Tibial artery (tissue), 4 donors: ENCODE data around the gene MT3.

Experiments used
- DNase-seq, 2 donors: peaks; one replicate each; pipeline ENCODE4 v3.0.0-alpha.2; 2019
- H3K27ac ChIP-seq, 2 donors: fragments of 200-600 bp; sonication (generic) in 1 of 2; 1 replicate in 1 of 2; 2 replicates in 1 of 2; pipeline ENCODE4 v1.5.1; 2018 to 2019; ENCODE audit warnings: mild to moderate bottlenecking in 1 of 2
- H3K27me3 ChIP-seq, 2 donors: fragments of 200-600 bp; sonication (generic) in 1 of 2; one replicate each; pipeline versions ENCODE4 v1.5.1 to v1.6.0; 2016 to 2019
- H3K36me3 ChIP-seq, 3 donors: fragments of 200-600 bp; sonication (generic) in 2 of 3; one replicate each; pipeline ENCODE4 v1.5.1; 2016 to 2019; ENCODE audit warnings: mild to moderate bottlenecking in 2 of 3
- H3K4me1 ChIP-seq, 4 donors: fragments of 200-600 bp; sonication (generic) in 2 of 4; 1 replicate in 3 of 4; 2 replicates in 1 of 4; pipeline ENCODE4 v1.5.1; 2016 to 2019
- H3K4me3 ChIP-seq, 2 donors: fragments of 200-600 bp; sonication (generic) in 1 of 2; 1 replicate in 1 of 2; 2 replicates in 1 of 2; pipeline ENCODE4 v1.5.1; 2018 to 2019; ENCODE audit warnings: mild to moderate bottlenecking in 2 of 2
- H3K9me3 ChIP-seq, 3 donors: fragments of 200-600 bp; sonication (generic) in 1 of 3; one replicate each; pipeline ENCODE4 v1.5.1; 2016 to 2019
- intact Hi-C: fragments of 100-400 bp; cut with DNase I; formaldehyde crosslinking; loops from one replicate; pipeline ENCODE4 v1.15.0; 2023; ENCODE audit warnings: low total_unique reads
- TF ChIP-seq, protein P1 (sequence below), 2 experiments: fragments of 200-600 bp in 1 of 2; fragments of 450-650 bp in 1 of 2; IDR thresholded peaks; one replicate each; pipeline ENCODE4 v1.5.1; 2017 to 2019; ENCODE audit warnings: antibody characterized with exemption in 2 of 2, mild to moderate bottlenecking in 1 of 2, moderate library complexity in 1 of 2

MT3 gene

DNA sequence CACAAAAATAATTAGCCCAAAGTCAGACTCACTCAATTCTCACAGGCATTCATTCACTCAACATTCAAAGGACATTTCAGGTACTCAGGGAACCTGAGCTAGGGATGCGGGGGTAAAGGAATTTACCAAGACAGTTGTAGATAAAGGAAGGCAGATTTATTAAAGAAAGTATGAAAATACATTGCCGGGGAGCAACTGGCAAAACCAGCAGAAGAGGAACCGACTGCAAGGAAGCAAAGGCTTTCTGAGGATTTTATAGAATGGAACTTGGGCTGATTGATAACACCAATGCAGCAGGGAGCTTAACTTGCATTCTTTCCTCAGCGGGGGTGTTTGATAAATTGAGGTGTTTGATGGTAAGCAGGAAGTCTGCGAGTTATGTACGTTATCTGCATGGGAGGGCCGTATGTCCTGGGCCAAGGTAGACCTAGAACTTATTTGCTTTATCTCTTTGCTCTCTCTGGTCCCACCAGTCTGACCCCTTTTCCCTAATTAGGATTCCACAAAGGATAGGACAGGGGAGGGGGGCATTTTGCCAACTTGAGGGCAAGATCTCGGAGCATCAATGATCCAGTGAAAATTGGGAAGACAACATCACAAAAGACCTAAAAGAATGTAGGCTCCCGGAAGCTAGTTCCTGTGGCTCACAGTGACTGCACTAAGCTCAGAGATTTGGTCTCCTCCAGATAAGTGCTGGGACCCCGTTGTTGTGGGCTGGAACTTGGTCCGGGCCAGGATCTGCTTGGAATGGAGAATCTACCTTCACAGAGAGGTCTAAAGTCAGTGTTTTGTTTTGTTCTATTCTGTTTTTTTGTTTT is 5.8 kb upstream of the MT3 start:
- H3K36me3 ChIP-seq: no peaks in the 10 kb centered on the region
- no peaks in the 10 kb centered on the region for H3K4me1 ChIP-seq
- no peak overlapping the region for H3K27ac ChIP-seq
- H3K27me3 ChIP-seq: peaks cover 0 to 16% of the 10 kb centered on the region in 2 donors
- peak in 1 of 2 donors; percentile 35 for DNase-seq
- intact Hi-C loops: no loop called here
- TF ChIP-seq, protein P1, sequence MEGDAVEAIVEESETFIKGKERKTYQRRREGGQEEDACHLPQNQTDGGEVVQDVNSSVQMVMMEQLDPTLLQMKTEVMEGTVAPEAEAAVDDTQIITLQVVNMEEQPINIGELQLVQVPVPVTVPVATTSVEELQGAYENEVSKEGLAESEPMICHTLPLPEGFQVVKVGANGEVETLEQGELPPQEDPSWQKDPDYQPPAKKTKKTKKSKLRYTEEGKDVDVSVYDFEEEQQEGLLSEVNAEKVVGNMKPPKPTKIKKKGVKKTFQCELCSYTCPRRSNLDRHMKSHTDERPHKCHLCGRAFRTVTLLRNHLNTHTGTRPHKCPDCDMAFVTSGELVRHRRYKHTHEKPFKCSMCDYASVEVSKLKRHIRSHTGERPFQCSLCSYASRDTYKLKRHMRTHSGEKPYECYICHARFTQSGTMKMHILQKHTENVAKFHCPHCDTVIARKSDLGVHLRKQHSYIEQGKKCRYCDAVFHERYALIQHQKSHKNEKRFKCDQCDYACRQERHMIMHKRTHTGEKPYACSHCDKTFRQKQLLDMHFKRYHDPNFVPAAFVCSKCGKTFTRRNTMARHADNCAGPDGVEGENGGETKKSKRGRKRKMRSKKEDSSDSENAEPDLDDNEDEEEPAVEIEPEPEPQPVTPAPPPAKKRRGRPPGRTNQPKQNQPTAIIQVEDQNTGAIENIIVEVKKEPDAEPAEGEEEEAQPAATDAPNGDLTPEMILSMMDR (IDR thresholded peaks at IDR 0.05): no peak
- no peaks in the 10 kb centered on the region for H3K9me3 ChIP-seq
- no peak overlapping the region for H3K4me3 ChIP-seq

DNA sequence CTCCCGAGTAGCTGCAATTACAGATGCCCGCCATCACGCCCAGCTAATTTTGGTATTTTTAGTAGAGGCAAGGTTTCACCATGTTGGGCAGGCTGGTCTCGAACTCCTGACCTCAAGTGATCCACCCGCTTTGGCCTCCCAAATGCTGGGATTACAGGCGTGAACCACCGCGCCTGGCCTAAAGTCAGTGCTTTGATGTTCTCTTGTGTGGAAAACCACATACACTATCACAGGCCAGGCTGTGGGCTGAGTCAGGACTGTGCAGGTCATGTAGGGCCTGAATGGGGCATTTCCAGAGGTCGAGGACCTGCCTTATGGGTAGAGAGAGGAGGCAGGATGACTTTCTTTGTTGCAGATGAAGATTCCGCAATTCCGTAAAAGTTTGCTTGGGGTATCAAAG is 5.1 kb upstream of the MT3 start:
- Histone ChIP-seq H3K4me3 (no peak overlapping the region), H3K27ac (no peak overlapping the region), H3K9me3 (no peaks in the 10 kb centered on the region), H3K27me3 (peaks cover 0 to 24% of the 10 kb centered on the region in 2 donors), H3K36me3 (no peaks in the 10 kb centered on the region), H3K4me1 (peaks cover 0 to 5% (median 5%) of the 10 kb centered on the region in 4 donors)
- intact Hi-C loops: no loop called here
- TF ChIP-seq, protein P1 (IDR thresholded peaks at IDR 0.05): no peak
- peak in 1 of 2 donors; percentile 48 for DNase-seq

DNA sequence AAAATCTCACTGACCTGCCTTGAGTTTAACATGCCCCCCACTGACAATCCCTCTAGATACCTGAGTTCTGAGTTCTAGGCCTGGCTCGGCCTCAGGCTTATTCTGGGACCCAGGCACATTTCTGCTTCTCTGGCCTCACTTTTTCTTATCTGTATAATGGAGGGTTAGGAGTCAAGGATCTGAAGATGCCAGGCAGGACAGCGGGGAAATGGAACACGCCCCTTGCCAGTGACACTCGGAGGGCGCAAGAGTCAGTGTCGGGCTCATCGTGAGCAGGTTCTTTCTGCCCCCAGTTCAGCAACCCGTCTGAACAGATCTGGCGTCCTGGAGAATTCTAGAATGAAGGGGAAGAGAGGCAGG is 567 bp upstream of the MT3 start:
- TF ChIP-seq, protein P1 (IDR thresholded peaks at IDR 0.05): no peak
- DNase-seq: no peak
- Histone ChIP-seq H3K27ac (no peak overlapping the region), H3K36me3 (no peaks in the 10 kb centered on the region), H3K9me3 (no peaks in the 10 kb centered on the region), H3K4me1 (peaks cover 0 to 12% (median 11%) of the 10 kb centered on the region in 4 donors), H3K4me3 (peak overlapping the region; percentile 29 to 48), H3K27me3 (peaks cover 0 to 48% of the 10 kb centered on the region in 2 donors)
- intact Hi-C loops: no loop called here

DNA sequence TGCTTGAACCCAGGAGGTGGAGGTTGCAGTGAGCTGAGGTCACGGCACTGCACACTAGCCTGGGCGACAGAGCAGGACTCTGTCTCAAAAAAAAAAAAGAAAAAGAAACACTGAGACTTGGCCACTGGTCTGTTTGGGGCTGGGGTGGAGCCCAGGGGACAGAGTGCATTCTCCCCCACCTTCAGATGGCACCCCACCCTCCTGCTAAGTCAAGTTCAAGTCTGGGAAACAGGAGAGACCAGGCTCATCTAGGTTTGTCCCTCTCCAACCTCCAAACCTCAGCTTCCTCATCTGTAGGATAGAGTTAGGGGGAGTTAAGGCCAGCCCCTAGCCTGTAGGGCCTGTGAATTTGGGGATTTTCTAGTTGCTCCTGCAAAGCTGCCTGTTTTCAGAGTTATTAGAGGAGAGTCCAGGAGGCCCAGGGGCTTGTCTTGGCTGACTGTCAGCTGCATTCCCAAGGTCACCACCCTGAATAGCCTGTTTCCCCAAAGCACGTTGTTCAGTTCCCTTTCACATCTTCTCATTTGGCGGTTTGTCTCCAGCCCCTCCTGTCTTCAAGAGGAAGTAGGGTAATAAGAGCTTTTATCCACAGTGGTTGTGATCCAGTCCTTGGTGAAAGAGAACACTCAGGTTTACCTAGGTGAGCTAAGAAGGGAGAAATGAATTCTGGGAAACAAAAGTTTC is 2.2 kb downstream of the MT3 start:
- intact Hi-C loops: no loop called here
- TF ChIP-seq, protein P1 (IDR thresholded peaks at IDR 0.05): no peak

DNA sequence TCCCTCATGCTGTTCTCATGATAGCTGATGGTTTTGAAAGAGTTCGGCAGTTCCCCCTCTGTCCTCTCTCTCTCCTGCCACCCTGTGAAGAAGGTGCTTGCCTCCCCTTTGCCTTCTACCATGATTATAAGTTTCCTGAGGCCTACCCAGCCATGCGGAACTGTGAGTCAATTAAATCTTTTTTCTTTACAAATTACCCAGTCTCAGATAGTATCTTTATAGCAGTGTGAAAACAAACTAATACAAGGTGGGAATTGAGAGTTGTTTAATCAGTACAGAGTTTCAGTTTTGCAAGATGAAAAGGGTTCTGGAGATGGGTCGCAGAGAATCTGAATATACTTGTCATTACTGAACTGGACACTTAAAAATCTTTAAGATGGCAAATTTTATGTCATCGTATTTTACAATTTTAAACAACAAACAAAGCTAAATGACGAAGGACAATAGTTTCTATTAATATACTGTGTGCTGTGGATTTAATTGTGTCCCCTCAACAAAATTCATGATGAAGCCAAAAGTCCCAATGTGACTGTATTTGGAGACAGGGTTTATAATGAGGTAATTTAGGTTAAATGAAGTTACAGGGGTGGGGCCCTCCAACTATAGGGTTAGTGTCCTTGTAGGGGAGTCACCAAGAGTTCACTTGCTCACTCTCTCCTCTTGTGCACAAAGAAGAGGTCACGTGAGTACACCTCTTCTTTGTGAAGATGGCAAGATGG is 4.4 kb downstream of the MT3 start:
- TF ChIP-seq, protein P1 (IDR thresholded peaks at IDR 0.05): no peak
- Histone ChIP-seq H3K27ac (no peak overlapping the region), H3K4me3 (no peak overlapping the region), H3K27me3 (peaks cover 0 to 32% of the 10 kb centered on the region in 2 donors), H3K9me3 (no peaks in the 10 kb centered on the region), H3K36me3 (no peaks in the 10 kb centered on the region), H3K4me1 (peaks cover 0 to 12% (median 11%) of the 10 kb centered on the region in 4 donors)
- no peak for DNase-seq
- intact Hi-C loops: no loop called here

More for the DNA sequence above, 2.2 kb downstream of the MT3 start:
- DNase-seq: no peak
- Histone ChIP-seq H3K4me1 (peaks cover 0 to 12% (median 11%) of the 10 kb centered on the region in 4 donors), H3K36me3 (no peaks in the 10 kb centered on the region), H3K9me3 (no peaks in the 10 kb centered on the region), H3K27me3 (peaks cover 0 to 45% of the 10 kb centered on the region in 2 donors), H3K4me3 (no peak overlapping the region), H3K27ac (no peak overlapping the region)
